HEK293 (cell line): ENCODE data around the gene GALNT13.

Source experiments
- HOXA7 ChIP-seq: sonication (generic); formaldehyde crosslinking; IDR thresholded peaks from 2 replicates; pipeline ENCODE4 v1.8.1; 2022; ENCODE audit warnings: missing genetic modification reagents, borderline replicate concordance
- KLF16 ChIP-seq: fragments of 450-650 bp; formaldehyde crosslinking; IDR thresholded peaks from 2 replicates; pipeline ENCODE4 v1.5.1; 2017; ENCODE audit warnings: missing biosample characterization, missing genetic modification characterization
- ZNF362 ChIP-seq: fragments of 450-650 bp; formaldehyde crosslinking; IDR thresholded peaks from 2 replicates; pipeline ENCODE4 v1.5.1; 2016; ENCODE audit warnings: missing biosample characterization, missing genetic modification characterization
- ZNF785 ChIP-seq: fragments of 450-650 bp; formaldehyde crosslinking; IDR thresholded peaks from 2 replicates; pipeline ENCODE4 v1.5.1; 2016; ENCODE audit warnings: missing biosample characterization, missing genetic modification characterization

GRCh38 chr2:153834662-153835061 is 37.1 kb upstream of the GALNT13 start:
- TF ChIP-seq KLF16 (tag by site-specific recombination) (no peak), ZNF785 (tag by site-specific recombination) (no peak), HOXA7 (CRISPR knock-in tag) (no peak), ZNF362 (tag by site-specific recombination) (no peak)
